Neural cell (in vitro differentiated cells): ENCODE data around the gene GID4. TPM values are rescaled to one million over a fixed set of nuclear protein-coding genes. Genes with fewer than 3 reads are reported as not detected.

Source experiments
- H2AFZ ChIP-seq: fragments of 200-600, 300-800 bp; sonication (generic), shearing (Covaris generic); 2 replicates; pipeline ENCODE4 v1.6.0; 2014; ENCODE audit warnings: low read depth, mild to moderate bottlenecking, antibody characterized with exemption, low read length, moderate library complexity
- H3F3A ChIP-seq: fragments of 200-600 bp; shearing (Covaris generic); 2 replicates; pipeline ENCODE4 v1.6.1; 2016; ENCODE audit warnings: mild to moderate bottlenecking, moderate library complexity, mixed read lengths, antibody characterized with exemption, low read length; ENCODE audit not compliant: insufficient read depth, poor library complexity, severe bottlenecking
- H3K27ac ChIP-seq: fragments of 200-600, 300-800 bp; sonication (generic), shearing (Covaris generic); 2 replicates; pipeline ENCODE4 v1.5.1; 2014; ENCODE audit warnings: mild to moderate bottlenecking, low read length, moderate library complexity
- H3K27me3 ChIP-seq: fragments of 300-800, 200-600 bp; sonication (generic), shearing (Covaris generic); 2 replicates; pipeline ENCODE4 v1.6.0; 2014; ENCODE audit warnings: mild to moderate bottlenecking, low read depth, low read length, moderate library complexity; ENCODE audit not compliant: insufficient read depth
- H3K36me3 ChIP-seq: fragments of 300-800, 200-600 bp; sonication (generic), shearing (Covaris generic); 2 replicates; pipeline ENCODE4 v1.5.1; 2014; ENCODE audit warnings: mild to moderate bottlenecking, antibody characterized with exemption, low read length, moderate library complexity; ENCODE audit not compliant: insufficient read depth
- H3K4me2 ChIP-seq: fragments of 300-800, 200-600 bp; sonication (generic), shearing (Covaris generic); 2 replicates; pipeline ENCODE4 v1.6.0; 2014; ENCODE audit warnings: mild to moderate bottlenecking, low read length
- H3K4me3 ChIP-seq: fragments of 300-800, 200-600 bp; sonication (generic), shearing (Covaris generic); 2 replicates; pipeline ENCODE4 v1.5.1; 2014; ENCODE audit warnings: mild to moderate bottlenecking, low read length, moderate library complexity
- H3K79me2 ChIP-seq: fragments of 200-600 bp; shearing (Covaris generic); replicated peaks from 2 replicates; pipeline ENCODE4 v1.6.0; 2014; ENCODE audit warnings: mild to moderate bottlenecking, low read length, moderate library complexity; ENCODE audit not compliant: insufficient read depth
- H3K9ac ChIP-seq: fragments of 300-800, 200-600 bp; sonication (generic), shearing (Covaris generic); 2 replicates; pipeline ENCODE4 v1.6.1; 2016; ENCODE audit warnings: mild to moderate bottlenecking, low read length, mixed read lengths
- H3K9me2 ChIP-seq: fragments of 200-600 bp; shearing (Covaris generic); 2 replicates; pipeline ENCODE4 v1.6.1; 2016; ENCODE audit warnings: mild to moderate bottlenecking, low read length, mixed read lengths; ENCODE audit not compliant: insufficient read depth
- H3K9me3 ChIP-seq: fragments of 200-600, 300-800 bp; sonication (generic), shearing (Covaris generic); 2 replicates; pipeline ENCODE4 v1.6.1; 2016; ENCODE audit warnings: mild to moderate bottlenecking, mixed run types, low read length, moderate library complexity, mixed read lengths
- H4K20me1 ChIP-seq: fragments of 200-600 bp; shearing (Covaris generic); 2 replicates; pipeline ENCODE4 v1.6.1; 2016; ENCODE audit warnings: mild to moderate bottlenecking, mixed run types; ENCODE audit not compliant: insufficient read depth
- EP300 ChIP-seq: fragments of 450-650 bp; conservative IDR thresholded peaks from 2 replicates; pipeline ENCODE4 v1.6.1; 2014; ENCODE audit warnings: antibody characterized with exemption, mild to moderate bottlenecking, moderate library complexity; ENCODE audit not compliant: poor library complexity, severe bottlenecking
- EZH2 ChIP-seq: fragments of 200-600, 300-800 bp; shearing (Covaris generic), sonication (generic); IDR thresholded peaks from 2 replicates; pipeline ENCODE4 v1.6.1; 2014; ENCODE audit warnings: antibody characterized with exemption, low read length, borderline replicate concordance, mild to moderate bottlenecking; ENCODE audit not compliant: insufficient read depth, poor library complexity, severe bottlenecking
- MXI1 ChIP-seq: fragments of 450-650 bp; conservative IDR thresholded peaks from 2 replicates; pipeline ENCODE4 v1.6.1; 2014; ENCODE audit warnings: antibody characterized with exemption, mild to moderate bottlenecking; ENCODE audit not compliant: poor library complexity, severe bottlenecking
- POLR2AphosphoS5 ChIP-seq: IDR thresholded peaks from 2 replicates; pipeline ENCODE4 v1.6.1; 2012
- RAD21 ChIP-seq: fragments of 450-650 bp; conservative IDR thresholded peaks from 2 replicates; pipeline ENCODE4 v1.6.1; 2014; ENCODE audit warnings: antibody characterized with exemption, mild to moderate bottlenecking, moderate library complexity
- SMC3 ChIP-seq: fragments of 450-650 bp; conservative IDR thresholded peaks from 2 replicates; pipeline ENCODE4 v1.6.1; 2014; ENCODE audit warnings: antibody characterized with exemption, mild to moderate bottlenecking, moderate library complexity; ENCODE audit not compliant: poor library complexity
- TAF1 ChIP-seq: IDR thresholded peaks from 2 replicates; pipeline ENCODE4 v1.6.1; 2012; ENCODE audit warnings: low read depth
- polyA plus RNA-seq: library from polyadenylated mRNA; depleted of rRNA; stranded (reverse); fragments of >200 nt; gene quantifications from 2 replicates; pipeline ENCODE4 v1.2.3, GENCODE V29; 2014
- TF ChIP-seq, protein P1 (sequence below): fragments of 450-650 bp; IDR thresholded peaks from 2 replicates; pipeline ENCODE4 v1.5.1; 2014; ENCODE audit warnings: antibody characterized with exemption, mild to moderate bottlenecking, moderate library complexity; ENCODE audit not compliant: poor library complexity, severe bottlenecking
- TF ChIP-seq, protein P2 (sequence below): IDR thresholded peaks from 2 replicates; pipeline ENCODE4 v1.6.1; 2012; ENCODE audit warnings: borderline replicate concordance

The GID4 gene
- polyA plus RNA-seq, 1 donor from 2014 or later, result 4.9 TPM

DNA sequence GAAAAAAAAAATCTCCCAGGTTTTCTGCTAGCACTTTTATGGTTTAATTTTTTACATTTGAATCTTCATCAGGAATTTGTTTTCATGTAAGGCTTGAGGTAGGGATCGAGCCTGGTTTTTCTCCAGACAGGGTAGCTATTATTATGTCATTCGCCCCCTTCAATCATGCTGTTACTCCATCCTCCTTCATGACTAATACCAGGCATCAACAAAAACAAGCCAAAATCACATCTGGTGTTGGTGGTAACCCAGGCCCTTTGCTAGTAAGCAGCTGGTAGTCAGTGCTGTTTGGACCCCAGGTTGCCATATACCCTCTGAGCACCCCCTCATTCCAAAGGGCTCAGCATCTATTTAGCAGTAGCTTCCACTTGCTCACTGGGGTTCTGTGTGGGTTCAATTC is 37.0 kb upstream of the GID4 start:
- Histone ChIP-seq H3K9me2 (no peaks in the 10 kb centered on the region), H3K9me3 (no peaks in the 10 kb centered on the region), H3F3A (no peaks in the 10 kb centered on the region), H3K9ac (no peak overlapping the region), H3K36me3 (no peaks in the 10 kb centered on the region), H3K4me3 (no peak overlapping the region), H2AFZ (no peak overlapping the region), H3K27ac (no peak overlapping the region), H3K4me2 (no peak overlapping the region), H4K20me1 (no peaks in the 10 kb centered on the region), H3K27me3 (no peaks in the 10 kb centered on the region), H3K79me2 (no peaks in the 10 kb centered on the region)
- TF ChIP-seq TAF1 (no peak), EZH2 (no peak), SMC3 (no peak), RAD21 (no peak), EP300 (no peak), POLR2AphosphoS5 (no peak), MXI1 (no peak)
- TF ChIP-seq, protein P1, sequence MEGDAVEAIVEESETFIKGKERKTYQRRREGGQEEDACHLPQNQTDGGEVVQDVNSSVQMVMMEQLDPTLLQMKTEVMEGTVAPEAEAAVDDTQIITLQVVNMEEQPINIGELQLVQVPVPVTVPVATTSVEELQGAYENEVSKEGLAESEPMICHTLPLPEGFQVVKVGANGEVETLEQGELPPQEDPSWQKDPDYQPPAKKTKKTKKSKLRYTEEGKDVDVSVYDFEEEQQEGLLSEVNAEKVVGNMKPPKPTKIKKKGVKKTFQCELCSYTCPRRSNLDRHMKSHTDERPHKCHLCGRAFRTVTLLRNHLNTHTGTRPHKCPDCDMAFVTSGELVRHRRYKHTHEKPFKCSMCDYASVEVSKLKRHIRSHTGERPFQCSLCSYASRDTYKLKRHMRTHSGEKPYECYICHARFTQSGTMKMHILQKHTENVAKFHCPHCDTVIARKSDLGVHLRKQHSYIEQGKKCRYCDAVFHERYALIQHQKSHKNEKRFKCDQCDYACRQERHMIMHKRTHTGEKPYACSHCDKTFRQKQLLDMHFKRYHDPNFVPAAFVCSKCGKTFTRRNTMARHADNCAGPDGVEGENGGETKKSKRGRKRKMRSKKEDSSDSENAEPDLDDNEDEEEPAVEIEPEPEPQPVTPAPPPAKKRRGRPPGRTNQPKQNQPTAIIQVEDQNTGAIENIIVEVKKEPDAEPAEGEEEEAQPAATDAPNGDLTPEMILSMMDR, result no peak
- TF ChIP-seq, protein P2, sequence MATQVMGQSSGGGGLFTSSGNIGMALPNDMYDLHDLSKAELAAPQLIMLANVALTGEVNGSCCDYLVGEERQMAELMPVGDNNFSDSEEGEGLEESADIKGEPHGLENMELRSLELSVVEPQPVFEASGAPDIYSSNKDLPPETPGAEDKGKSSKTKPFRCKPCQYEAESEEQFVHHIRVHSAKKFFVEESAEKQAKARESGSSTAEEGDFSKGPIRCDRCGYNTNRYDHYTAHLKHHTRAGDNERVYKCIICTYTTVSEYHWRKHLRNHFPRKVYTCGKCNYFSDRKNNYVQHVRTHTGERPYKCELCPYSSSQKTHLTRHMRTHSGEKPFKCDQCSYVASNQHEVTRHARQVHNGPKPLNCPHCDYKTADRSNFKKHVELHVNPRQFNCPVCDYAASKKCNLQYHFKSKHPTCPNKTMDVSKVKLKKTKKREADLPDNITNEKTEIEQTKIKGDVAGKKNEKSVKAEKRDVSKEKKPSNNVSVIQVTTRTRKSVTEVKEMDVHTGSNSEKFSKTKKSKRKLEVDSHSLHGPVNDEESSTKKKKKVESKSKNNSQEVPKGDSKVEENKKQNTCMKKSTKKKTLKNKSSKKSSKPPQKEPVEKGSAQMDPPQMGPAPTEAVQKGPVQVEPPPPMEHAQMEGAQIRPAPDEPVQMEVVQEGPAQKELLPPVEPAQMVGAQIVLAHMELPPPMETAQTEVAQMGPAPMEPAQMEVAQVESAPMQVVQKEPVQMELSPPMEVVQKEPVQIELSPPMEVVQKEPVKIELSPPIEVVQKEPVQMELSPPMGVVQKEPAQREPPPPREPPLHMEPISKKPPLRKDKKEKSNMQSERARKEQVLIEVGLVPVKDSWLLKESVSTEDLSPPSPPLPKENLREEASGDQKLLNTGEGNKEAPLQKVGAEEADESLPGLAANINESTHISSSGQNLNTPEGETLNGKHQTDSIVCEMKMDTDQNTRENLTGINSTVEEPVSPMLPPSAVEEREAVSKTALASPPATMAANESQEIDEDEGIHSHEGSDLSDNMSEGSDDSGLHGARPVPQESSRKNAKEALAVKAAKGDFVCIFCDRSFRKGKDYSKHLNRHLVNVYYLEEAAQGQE, result no peak

DNA sequence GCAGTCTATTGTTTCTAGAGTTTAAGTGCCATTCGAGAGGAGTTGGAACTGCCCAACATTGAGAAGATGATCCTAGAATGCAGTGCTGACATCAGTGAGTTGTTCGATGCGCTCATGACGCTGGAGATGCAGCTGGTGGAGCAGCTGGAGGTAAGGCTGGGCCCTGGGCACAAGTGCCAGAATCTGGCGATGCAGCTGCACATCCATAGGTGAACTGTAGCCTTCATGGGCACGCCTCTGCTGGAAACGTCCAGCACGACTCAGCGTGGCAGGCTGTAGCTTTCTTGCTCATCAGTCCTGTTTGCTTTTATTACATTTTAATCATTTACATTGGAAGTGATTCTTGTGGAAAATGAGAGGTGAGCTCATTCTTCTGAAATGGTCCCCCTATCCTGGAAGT is 34.9 kb upstream of the GID4 start:
- H3K36me3 ChIP-seq, result no peaks in the 10 kb centered on the region
- TF ChIP-seq MXI1 (no peak), TAF1 (no peak), EZH2 (no peak), SMC3 (no peak), EP300 (no peak)
- TF ChIP-seq, protein P2, result no peak
- TF ChIP-seq, protein P1, result no peak
- no peaks in the 10 kb centered on the region for H3F3A ChIP-seq
- H3K4me3 ChIP-seq, result peak overlapping the region; percentile 11
- H3K79me2 ChIP-seq, result no peaks in the 10 kb centered on the region
- H3K27me3 ChIP-seq, result no peaks in the 10 kb centered on the region
- no peaks in the 10 kb centered on the region for H3K9me3 ChIP-seq
- no peaks in the 10 kb centered on the region for H3K9me2 ChIP-seq
- no peak overlapping the region for H2AFZ ChIP-seq
- H3K9ac ChIP-seq, result peak overlapping the region; percentile 53
- H3K4me2 ChIP-seq, result no peak overlapping the region
- H4K20me1 ChIP-seq, result no peaks in the 10 kb centered on the region
- H3K27ac ChIP-seq, result peak overlapping the region; percentile 86
